PFSK-1 (cell line): Measurements from ENCODE around the gene CS.

Experiments used
- SIN3A ChIP-seq: IDR thresholded peaks from 2 replicates; pipeline ENCODE4 v1.6.1; 2012; ENCODE audit warnings: mild to moderate bottlenecking, low read length, moderate library complexity, borderline replicate concordance; ENCODE audit not compliant: insufficient read depth
- TAF1 ChIP-seq: IDR thresholded peaks from 2 replicates; pipeline ENCODE4 v1.6.1; 2012; ENCODE audit warnings: low read length, control low read depth, borderline replicate concordance; ENCODE audit not compliant: insufficient read depth

GRCh38 chr12:56257491-56258067 is 42.6 kb downstream of the CS start:
- TF ChIP-seq SIN3A (no peak), TAF1 (no peak)
